Measurements from ENCODE around the gene THEMIS. TPM values are rescaled to one million over a fixed set of nuclear protein-coding genes. Genes with fewer than 3 reads are reported as not detected.
"Not testable (repeated sequence)": the region's sequence is repeated elsewhere in the genome, so short reads cannot be mapped to it uniquely, and the experiment has no call there.

THEMIS gene
- total RNA-seq, 1 experiment from 2014 or later: not detected

DNA sequence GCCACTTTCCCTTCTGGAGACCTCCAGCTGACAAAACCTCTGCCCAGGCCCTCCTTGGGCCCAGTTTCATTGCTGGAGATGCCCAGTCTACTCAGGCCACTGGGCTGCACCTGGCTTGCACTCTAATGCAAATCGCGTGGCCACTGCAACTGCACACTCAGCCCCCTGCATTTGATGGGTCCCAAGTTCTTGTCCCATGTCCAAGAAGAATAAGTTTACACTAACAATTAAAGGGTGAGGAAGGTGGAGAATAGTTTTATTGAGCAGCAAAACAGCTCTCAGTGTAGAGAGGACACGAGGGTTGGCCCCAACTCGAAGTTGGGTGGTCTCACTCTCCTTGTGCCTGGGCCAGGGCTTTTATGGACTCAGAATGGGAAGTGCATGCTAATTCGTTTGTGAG, 31.9 kb upstream of the THEMIS start:
- POLR2A ChIA-PET (ENCODE audit: low non-redundant PET): no interaction called here
- no peak for DNase-seq (ENCODE audit: low spot score)
- intact Hi-C loops (cut with micrococcal nuclease; ENCODE audit: unreplicated experiment): no loop called here

DNA sequence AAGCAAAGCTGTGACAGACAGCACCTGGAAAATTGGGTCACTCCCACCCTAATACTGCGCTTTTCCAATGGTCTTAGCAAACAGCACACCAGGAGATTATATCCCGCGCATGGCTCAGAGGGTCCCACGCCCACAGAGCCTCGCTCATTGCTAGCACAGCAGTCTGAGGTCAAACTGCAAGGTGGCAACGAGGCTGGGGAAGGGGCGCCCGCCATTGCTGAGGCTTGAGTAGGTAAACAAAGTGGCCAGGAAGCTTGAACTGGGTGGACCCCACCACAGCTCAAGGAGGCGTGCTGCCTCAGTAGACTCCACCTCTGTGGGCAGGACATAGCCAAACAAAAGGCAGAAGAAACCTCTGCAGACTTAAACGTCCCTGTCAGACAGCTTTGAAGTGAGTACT, 25.6 kb upstream of the THEMIS start:
- intact Hi-C loops (cut with micrococcal nuclease; ENCODE audit: unreplicated experiment); DNase-seq (ENCODE audit: low spot score); BruUV-seq (replicated peaks); CTCF ChIA-PET; POLR2A ChIA-PET (ENCODE audit: low non-redundant PET); H3K27ac ChIP-seq (ENCODE audit: low read depth, low read length, poor library complexity, severe bottlenecking); H3K4me1 ChIP-seq (ENCODE audit: insufficient read depth, low read length, poor library complexity, severe bottlenecking); H3K36me3 ChIP-seq (ENCODE audit: insufficient read depth, low read length, poor library complexity, severe bottlenecking); H3K4me3 ChIP-seq (ENCODE audit: low read depth, low read length, poor library complexity, severe bottlenecking); H3K27me3 ChIP-seq (replicated peaks; ENCODE audit: insufficient read depth, low read depth, low read length, poor library complexity); H3K9me3 ChIP-seq (ENCODE audit: low read depth, low read length, poor library complexity, severe bottlenecking): not testable (repeated sequence)

More for the DNA sequence above, 31.9 kb upstream of the THEMIS start:
- TF ChIP-seq EZH2 (IDR thresholded peaks at IDR 0.05; ENCODE audit: borderline replicate concordance, low read depth, low read length, poor library complexity, severe bottlenecking): no peak
- TF ChIP-seq, protein P1, sequence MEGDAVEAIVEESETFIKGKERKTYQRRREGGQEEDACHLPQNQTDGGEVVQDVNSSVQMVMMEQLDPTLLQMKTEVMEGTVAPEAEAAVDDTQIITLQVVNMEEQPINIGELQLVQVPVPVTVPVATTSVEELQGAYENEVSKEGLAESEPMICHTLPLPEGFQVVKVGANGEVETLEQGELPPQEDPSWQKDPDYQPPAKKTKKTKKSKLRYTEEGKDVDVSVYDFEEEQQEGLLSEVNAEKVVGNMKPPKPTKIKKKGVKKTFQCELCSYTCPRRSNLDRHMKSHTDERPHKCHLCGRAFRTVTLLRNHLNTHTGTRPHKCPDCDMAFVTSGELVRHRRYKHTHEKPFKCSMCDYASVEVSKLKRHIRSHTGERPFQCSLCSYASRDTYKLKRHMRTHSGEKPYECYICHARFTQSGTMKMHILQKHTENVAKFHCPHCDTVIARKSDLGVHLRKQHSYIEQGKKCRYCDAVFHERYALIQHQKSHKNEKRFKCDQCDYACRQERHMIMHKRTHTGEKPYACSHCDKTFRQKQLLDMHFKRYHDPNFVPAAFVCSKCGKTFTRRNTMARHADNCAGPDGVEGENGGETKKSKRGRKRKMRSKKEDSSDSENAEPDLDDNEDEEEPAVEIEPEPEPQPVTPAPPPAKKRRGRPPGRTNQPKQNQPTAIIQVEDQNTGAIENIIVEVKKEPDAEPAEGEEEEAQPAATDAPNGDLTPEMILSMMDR (conservative IDR thresholded peaks at IDR 0.05; ENCODE audit: low read depth, low read length): no peak
- no peak overlapping the region for H3K4me3 ChIP-seq (ENCODE audit: low read depth, low read length, poor library complexity, severe bottlenecking)
- no TSS peak for BruUV-seq (replicated peaks)
- peaks cover 8% of the 10 kb centered on the region for H3K9me3 ChIP-seq (ENCODE audit: low read depth, low read length, poor library complexity, severe bottlenecking)
- H3K27ac ChIP-seq (ENCODE audit: low read depth, low read length, poor library complexity, severe bottlenecking): no peak overlapping the region
- H3K4me1 ChIP-seq (ENCODE audit: insufficient read depth, low read length, poor library complexity, severe bottlenecking): no peaks in the 10 kb centered on the region
- H3K36me3 ChIP-seq (ENCODE audit: insufficient read depth, low read length, poor library complexity, severe bottlenecking): no peaks in the 10 kb centered on the region
- H3K27me3 ChIP-seq (replicated peaks; ENCODE audit: insufficient read depth, low read depth, low read length, poor library complexity): no peaks in the 10 kb centered on the region
- CTCF ChIA-PET: no interaction called here

DNA sequence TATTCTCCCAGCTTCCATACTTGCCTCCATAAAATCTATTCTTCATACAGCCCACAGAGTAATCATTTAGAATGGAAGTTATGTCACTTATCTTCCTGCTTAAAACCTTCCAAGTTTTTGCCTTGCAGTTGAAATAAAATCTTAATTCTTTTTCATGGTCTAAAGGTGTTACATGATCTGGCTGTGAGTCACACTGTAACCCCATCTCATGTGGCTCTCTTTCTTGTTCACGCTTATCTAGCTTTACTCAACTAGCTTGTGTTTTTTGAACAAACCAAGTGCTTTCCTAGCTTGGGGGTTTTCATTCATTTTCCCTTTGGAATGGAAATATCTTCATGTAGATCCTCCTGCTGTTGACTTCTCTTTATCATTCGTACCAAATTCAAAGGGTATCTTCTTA, 23.6 kb upstream of the THEMIS start:
- H3K36me3 ChIP-seq (ENCODE audit: insufficient read depth, low read length, poor library complexity, severe bottlenecking): no peaks in the 10 kb centered on the region
- ChIA-PET CTCF (no interaction called here), POLR2A (ENCODE audit: low non-redundant PET) (no interaction called here)
- no TSS peak for BruUV-seq (replicated peaks)
- no peak for DNase-seq (ENCODE audit: low spot score)
- no peaks in the 10 kb centered on the region for H3K27me3 ChIP-seq (replicated peaks; ENCODE audit: insufficient read depth, low read depth, low read length, poor library complexity)
- TF ChIP-seq, protein P1 (conservative IDR thresholded peaks at IDR 0.05; ENCODE audit: low read depth, low read length): no peak
- TF ChIP-seq EZH2 (IDR thresholded peaks at IDR 0.05; ENCODE audit: borderline replicate concordance, low read depth, low read length, poor library complexity, severe bottlenecking): no peak
- no peaks in the 10 kb centered on the region for H3K4me1 ChIP-seq (ENCODE audit: insufficient read depth, low read length, poor library complexity, severe bottlenecking)
- intact Hi-C loops (cut with micrococcal nuclease; ENCODE audit: unreplicated experiment): no loop called here
- no peak overlapping the region for H3K27ac ChIP-seq (ENCODE audit: low read depth, low read length, poor library complexity, severe bottlenecking)
- no peak overlapping the region for H3K4me3 ChIP-seq (ENCODE audit: low read depth, low read length, poor library complexity, severe bottlenecking)
- H3K9me3 ChIP-seq (ENCODE audit: low read depth, low read length, poor library complexity, severe bottlenecking): no peaks in the 10 kb centered on the region

DNA sequence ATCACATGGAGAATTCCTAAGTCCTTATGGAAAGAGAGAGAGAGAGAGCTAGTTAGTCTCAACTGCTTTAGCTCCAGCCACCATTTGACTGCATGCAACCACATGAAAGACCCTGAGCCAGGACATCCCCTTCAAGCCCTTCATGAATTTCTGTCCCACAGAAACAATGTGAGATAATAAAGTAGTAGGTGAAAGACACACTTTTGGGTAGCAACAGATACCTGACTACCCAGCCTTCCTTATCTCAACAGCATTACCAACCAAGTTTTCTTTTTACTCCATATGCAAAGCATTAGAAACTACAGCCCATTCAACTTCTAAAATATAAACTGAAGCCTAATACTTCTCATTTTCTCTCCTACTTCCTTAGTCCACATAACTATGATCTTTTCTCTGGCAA, 23.2 kb upstream of the THEMIS start:
- H3K36me3 ChIP-seq (ENCODE audit: insufficient read depth, low read length, poor library complexity, severe bottlenecking): no peaks in the 10 kb centered on the region
- BruUV-seq (replicated peaks): no TSS peak
- no peak overlapping the region for H3K27ac ChIP-seq (ENCODE audit: low read depth, low read length, poor library complexity, severe bottlenecking)
- DNase-seq (ENCODE audit: low spot score): no peak
- POLR2A ChIA-PET (ENCODE audit: low non-redundant PET): no interaction called here
- no peaks in the 10 kb centered on the region for H3K9me3 ChIP-seq (ENCODE audit: low read depth, low read length, poor library complexity, severe bottlenecking)
- CTCF ChIA-PET: no interaction called here
- H3K27me3 ChIP-seq (replicated peaks; ENCODE audit: insufficient read depth, low read depth, low read length, poor library complexity): no peaks in the 10 kb centered on the region
- H3K4me1 ChIP-seq (ENCODE audit: insufficient read depth, low read length, poor library complexity, severe bottlenecking): no peaks in the 10 kb centered on the region
- no peak overlapping the region for H3K4me3 ChIP-seq (ENCODE audit: low read depth, low read length, poor library complexity, severe bottlenecking)
- no peak for TF ChIP-seq EZH2 (IDR thresholded peaks at IDR 0.05; ENCODE audit: borderline replicate concordance, low read depth, low read length, poor library complexity, severe bottlenecking)
- TF ChIP-seq, protein P1 (conservative IDR thresholded peaks at IDR 0.05; ENCODE audit: low read depth, low read length): no peak
- intact Hi-C loops (cut with micrococcal nuclease; ENCODE audit: unreplicated experiment): no loop called here

Data from A673 (cell line).